ENCODE measurements around the gene ANKRD55.
A peak's percentile ranks its signal among the peaks of the same experiment; 100 is the strongest.
"Not testable (repeated sequence)": the region's sequence is repeated elsewhere in the genome, so short reads cannot be mapped to it uniquely, and the experiment has no call there.

Gene ANKRD55

GRCh38 chr5:56123531-56124243 lies 109.4 kb downstream of the ANKRD55 start (continued):
- TF ChIP-seq MZF1 (tag by site-specific recombination; IDR thresholded peaks at IDR 0.05; ENCODE audit: borderline replicate concordance) (peak; percentile 80), ZFP37 (tag by site-specific recombination; IDR thresholded peaks at IDR 0.05) (peak; percentile 86)

GRCh38 chr5:56122360-56122985 lies 110.7 kb downstream of the ANKRD55 start:
- H3K4me3 ChIP-seq (ENCODE audit: low read depth, low read length); H3K27ac ChIP-seq (ENCODE audit: extremely low read depth, low read depth, low read length); POLR2A ChIA-PET; H3K36me3 ChIP-seq (ENCODE audit: control insufficient read depth in 2 of 2, insufficient read depth in 1 of 2, low read length in 2 of 2); H3K9me3 ChIP-seq (ENCODE audit: control insufficient read depth, insufficient read depth, low read depth, low read length): not testable (repeated sequence)
- H3K4me1 ChIP-seq (ENCODE audit: control insufficient read depth, insufficient read depth, low read length), result peaks cover 13% of the 10 kb centered on the region; the same call in 1 of the 2 replicates
- CTCF ChIA-PET, result interaction anchor here (0.6 kb wide), 1 partner anchor 128 kb away, joined by 3 read pairs; no protein-coding TSS in a partner anchor

DNA sequence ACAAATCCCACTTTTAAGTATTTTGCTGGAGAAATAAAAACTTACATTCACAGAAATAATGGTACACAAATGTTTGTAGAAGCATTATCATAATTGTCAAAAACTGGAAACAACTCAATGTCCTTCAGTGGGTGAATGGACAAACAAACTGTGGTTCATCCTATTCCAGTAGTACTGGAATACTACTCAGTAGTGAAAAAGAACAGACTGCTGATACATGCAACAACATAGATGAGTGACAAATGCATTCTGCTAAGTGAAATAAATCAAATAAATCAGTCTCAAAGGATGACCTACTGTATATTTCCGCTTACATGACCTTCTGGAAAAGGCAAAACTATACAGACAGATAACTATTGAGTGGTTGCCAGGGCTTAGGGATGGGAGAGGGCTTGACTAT lies 114.1 kb downstream of the ANKRD55 start:
- Histone ChIP-seq H3K27ac (ENCODE audit: extremely low read depth, low read depth, low read length) (no peak overlapping the region), H3K4me3 (ENCODE audit: low read depth, low read length) (no peak overlapping the region), H3K4me1 (ENCODE audit: control insufficient read depth, insufficient read depth, low read length) (peaks cover 10% of the 10 kb centered on the region; the same call in 1 of the 2 replicates), H3K36me3 (ENCODE audit: control insufficient read depth in 2 of 2, insufficient read depth in 1 of 2, low read length in 2 of 2) (no peaks in the 10 kb centered on the region), H3K9me3 (ENCODE audit: control insufficient read depth, insufficient read depth, low read depth, low read length) (no peaks in the 10 kb centered on the region)
- TF ChIP-seq ZNF146 (tag by site-specific recombination; IDR thresholded peaks at IDR 0.05) (peak; percentile 93), ZNF670 (tag by site-specific recombination; IDR thresholded peaks at IDR 0.05; ENCODE audit: low read depth) (no peak)
- ChIA-PET CTCF (no interaction called here), POLR2A (no interaction called here)

- Histone ChIP-seq H3K4me3 (ENCODE audit: low read depth, low read length) (no peak overlapping the region), H3K36me3 (ENCODE audit: control insufficient read depth in 2 of 2, insufficient read depth in 1 of 2, low read length in 2 of 2) (no peaks in the 10 kb centered on the region), H3K27ac (ENCODE audit: extremely low read depth, low read depth, low read length) (no peak overlapping the region), H3K4me1 (ENCODE audit: control insufficient read depth, insufficient read depth, low read length) (peaks cover 12% of the 10 kb centered on the region), H3K9me3 (ENCODE audit: control insufficient read depth, insufficient read depth, low read depth, low read length) (no peaks in the 10 kb centered on the region)
- TF ChIP-seq ZNF791 (tag by site-specific recombination; IDR thresholded peaks at IDR 0.05), result no peak
- TF ChIP-seq ZNF157 (tag by site-specific recombination; IDR thresholded peaks at IDR 0.05), result no peak
- TF ChIP-seq ZBTB7A (tag by site-specific recombination; IDR thresholded peaks at IDR 0.05; ENCODE audit: low read depth), result no peak
- peak; percentile 70; the same call in 1 of the 2 replicates for TF ChIP-seq BCL6B (tag by site-specific recombination; IDR thresholded peaks at IDR 0.05)
- TF ChIP-seq ZBTB26 (tag by site-specific recombination; optimal IDR thresholded peaks at IDR 0.05), result no peak
- TF ChIP-seq ZNF140 (tag by site-specific recombination; IDR thresholded peaks at IDR 0.05), result no peak
- ChIA-PET POLR2A (no interaction called here), CTCF (interaction anchor here (0.6 kb wide), 1 partner anchor 35 kb away, joined by 3 read pairs; no protein-coding TSS in a partner anchor)
These were observed 116.5 kb downstream of the ANKRD55 start for GRCh38 chr5:56116599-56117141.

GRCh38 chr5:56115589-56115988 lies 117.5 kb downstream of the ANKRD55 start:
- TF ChIP-seq HIC1 (tag by site-specific recombination; IDR thresholded peaks at IDR 0.05) (no peak), ZNF658 (tag by site-specific recombination; IDR thresholded peaks at IDR 0.05) (no peak), ZNF585B (tag by site-specific recombination; IDR thresholded peaks at IDR 0.05) (no peak), ZNF169 (tag by site-specific recombination; IDR thresholded peaks at IDR 0.05) (no peak), ZNF350 (tag by site-specific recombination; IDR thresholded peaks at IDR 0.05) (no peak), WT1 (tag by site-specific recombination; IDR thresholded peaks at IDR 0.05) (no peak)
- H3K36me3 ChIP-seq (ENCODE audit: control insufficient read depth in 2 of 2, insufficient read depth in 1 of 2, low read length in 2 of 2), result no peaks in the 10 kb centered on the region
- ChIA-PET CTCF (no interaction called here), POLR2A (no interaction called here)
- H3K9me3 ChIP-seq (ENCODE audit: control insufficient read depth, insufficient read depth, low read depth, low read length), result no peaks in the 10 kb centered on the region
- no peak overlapping the region for H3K27ac ChIP-seq (ENCODE audit: extremely low read depth, low read depth, low read length)
- no peak overlapping the region for H3K4me3 ChIP-seq (ENCODE audit: low read depth, low read length)
- H3K4me1 ChIP-seq (ENCODE audit: control insufficient read depth, insufficient read depth, low read length), result peaks cover 12% of the 10 kb centered on the region

Measured in HEK293 (cell line).